HG03280 (cell line): ENCODE measurements around the gene DNAH2.

ENCODE experiments used
- ATAC-seq: cut with Tn5 transposase; IDR thresholded peaks from one replicate; pipeline ENCODE4 v1.9.1; 2021; ENCODE audit warnings: mild to moderate bottlenecking, moderate library complexity; ENCODE audit not compliant: unreplicated experiment

DNAH2 gene

GRCh38 chr17:7817643-7817964 lies 100.1 kb downstream of the DNAH2 start:
- ATAC-seq = no peak

DNA sequence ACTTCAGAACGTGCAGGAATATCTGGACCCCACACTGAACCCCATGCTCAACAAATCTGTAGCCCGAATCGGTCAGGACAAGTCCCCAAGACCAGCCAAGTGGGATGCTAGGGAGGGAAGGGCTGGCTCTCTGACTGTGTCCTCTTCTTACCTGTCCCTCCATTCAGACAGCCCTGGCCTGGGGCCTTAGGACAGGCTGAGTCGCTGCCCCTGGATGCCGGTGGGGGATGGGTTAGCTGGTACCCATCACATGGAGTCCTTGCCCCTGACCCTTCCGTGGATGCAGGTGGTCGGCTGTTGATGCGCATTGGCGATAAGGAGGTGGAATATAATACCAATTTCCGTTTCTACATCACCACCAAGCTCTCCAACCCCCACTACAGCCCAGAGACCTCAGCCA lies 100.5 kb downstream of the DNAH2 start:
- no peak for ATAC-seq

DNA sequence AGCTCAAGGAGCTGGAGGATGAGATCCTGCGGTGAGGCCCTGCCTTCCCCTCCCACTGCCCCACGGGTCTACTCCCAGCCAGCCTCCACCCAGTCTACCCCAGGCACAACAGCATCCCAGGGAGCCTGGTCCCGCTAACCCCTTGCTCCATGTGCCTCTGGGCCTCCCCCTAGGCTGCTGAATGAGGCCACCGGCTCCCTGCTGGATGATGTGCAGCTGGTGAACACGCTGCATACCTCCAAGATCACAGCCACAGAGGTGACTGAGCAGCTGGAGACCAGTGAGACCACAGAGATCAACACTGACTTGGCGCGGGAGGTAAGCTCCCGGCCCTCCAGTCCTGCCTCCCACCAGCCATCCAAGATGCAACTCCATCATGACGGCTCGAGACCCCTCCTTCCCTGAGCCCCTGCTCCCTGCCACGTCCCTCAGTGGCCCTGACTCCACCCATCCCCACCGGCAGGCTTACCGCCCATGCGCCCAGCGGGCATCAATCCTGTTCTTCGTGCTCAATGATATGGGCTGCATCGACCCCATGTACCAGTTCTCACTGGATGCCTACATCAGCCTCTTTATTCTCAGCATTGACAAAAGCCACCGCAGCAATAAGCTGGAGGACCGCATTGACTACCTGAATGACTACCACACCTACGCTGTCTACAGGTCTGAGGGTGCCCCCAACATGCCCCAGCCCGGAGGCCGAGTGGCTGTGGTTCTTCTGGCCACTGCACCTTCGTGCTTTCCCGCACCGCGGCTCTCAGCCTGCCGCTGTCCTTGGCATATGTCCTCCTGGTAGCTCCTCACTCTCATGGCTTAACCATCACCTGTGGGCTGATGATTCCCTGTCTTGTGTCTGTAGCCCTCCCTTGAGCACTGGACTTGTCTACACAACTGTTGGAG lies 101.5 kb downstream of the DNAH2 start:
- no peak for ATAC-seq

DNA sequence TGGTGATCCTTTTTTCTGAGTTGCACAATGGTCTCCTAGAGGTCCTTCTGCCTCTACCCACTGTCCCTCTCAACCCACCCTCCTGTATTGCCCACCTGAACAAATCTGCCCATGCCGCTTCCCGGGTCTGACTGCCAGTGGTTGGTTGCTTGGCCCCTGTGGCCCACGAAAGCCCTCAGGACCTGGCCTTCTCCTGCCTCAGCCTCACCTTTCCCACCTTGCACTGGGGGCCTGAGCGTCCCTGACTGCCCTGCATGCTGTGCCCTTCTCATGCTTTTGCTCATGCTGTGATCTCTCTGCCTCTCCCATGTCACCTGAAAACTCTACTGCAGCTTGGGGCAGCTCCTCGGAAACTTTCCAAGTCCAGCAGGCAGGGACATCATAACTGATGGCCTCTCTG lies 102.7 kb downstream of the DNAH2 start:
- no peak for ATAC-seq

GRCh38 chr17:7822126-7822525 lies 104.6 kb downstream of the DNAH2 start:
- ATAC-seq = no peak

GRCh38 chr17:7823581-7824001 lies 106.0 kb downstream of the DNAH2 start:
- ATAC-seq = no peak

GRCh38 chr17:7824021-7824924 lies 106.7 kb downstream of the DNAH2 start:
- no peak for ATAC-seq

DNA sequence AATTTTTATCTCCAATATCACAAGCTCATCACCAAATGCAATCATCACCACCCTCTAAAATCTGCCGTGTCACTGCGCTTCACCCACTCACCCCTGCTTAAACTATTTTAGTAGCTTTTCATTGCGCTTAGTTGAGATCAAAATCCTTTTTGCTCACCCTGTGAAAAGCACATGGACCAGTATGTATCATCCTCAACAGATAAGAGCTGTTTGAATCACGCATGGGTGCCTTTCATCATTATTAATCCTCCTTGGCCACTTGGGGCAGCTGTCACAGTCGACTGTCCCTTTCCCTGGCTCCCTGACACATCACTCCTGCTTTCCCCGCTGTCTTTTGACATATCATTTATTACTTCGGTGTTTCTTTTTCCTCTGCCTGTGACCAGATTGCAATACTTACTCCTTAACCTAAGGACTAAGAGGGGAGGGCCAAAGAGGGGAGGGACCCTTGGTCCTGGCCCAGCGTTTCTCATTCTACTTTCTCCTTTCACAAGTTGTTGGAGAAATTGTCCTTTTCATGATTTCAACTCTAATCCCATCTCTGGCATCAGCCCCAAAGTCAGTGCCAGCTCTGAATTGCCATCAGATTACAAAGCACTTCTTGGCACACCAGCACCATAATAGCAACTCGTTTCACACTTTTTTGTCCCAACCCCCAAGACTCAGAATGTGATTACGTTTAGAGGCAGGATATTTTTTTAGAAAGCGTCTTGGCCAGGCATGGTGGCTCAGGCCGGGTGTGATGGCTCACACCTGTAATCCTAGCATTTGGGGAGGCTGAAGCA lies 107.9 kb downstream of the DNAH2 start:
- no peak for ATAC-seq

DNA sequence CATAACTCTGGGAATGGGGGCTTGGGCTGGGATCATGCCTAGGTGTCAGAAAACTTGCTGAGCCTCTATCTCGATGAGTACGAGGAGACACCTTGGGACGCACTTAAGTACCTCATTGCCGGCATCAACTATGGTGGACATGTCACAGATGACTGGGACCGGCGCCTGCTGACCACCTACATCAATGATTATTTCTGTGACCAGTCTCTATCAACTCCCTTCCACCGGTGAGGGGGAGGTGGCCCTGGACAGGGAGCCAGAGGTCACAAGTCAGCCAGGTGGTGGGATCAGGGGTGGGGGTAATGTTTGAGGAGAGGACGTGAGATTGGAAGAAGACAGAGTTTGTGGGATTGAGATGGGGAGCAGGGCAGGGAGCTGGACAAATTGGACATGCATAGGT lies 113.1 kb downstream of the DNAH2 start:
- no peak for ATAC-seq

DNA sequence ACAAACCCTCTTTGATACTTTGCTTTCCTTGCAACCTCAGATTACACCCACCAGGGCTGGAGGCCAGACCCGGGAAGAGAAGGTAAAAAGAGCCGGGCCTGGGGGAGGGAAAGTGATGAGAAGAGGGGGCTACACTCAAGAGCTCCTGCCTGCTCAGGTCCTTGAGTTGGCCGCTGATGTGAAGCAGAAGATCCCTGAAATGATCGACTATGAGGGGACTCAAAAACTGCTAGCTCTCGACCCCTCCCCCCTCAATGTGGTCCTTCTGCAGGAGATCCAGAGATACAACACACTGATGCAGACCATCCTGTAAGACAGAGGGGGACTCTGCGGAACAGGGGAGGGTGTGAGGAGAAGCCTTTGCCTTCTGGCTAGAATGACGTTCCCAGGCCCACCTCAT lies 113.7 kb downstream of the DNAH2 start:
- no peak for ATAC-seq

DNA sequence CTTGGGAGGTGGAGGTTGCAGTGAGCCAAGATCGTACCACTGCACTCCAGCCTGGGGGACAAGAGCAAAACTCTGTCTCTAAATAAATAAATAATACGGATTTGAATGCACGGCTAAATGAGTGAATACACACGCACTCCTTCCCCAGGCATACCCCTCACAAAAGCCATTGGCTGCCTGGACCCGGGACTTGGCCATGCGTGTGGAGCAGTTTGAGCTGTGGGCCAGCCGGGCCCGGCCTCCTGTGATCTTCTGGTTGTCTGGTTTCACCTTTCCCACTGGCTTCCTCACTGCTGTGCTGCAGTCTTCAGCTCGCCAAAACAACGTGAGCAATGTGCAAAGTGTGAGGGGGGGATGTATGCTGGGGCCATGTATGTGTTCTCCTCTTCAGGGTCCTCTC lies 114.9 kb downstream of the DNAH2 start:
- no peak for ATAC-seq

- no peak for ATAC-seq
Measured at GRCh38 chr17:7833011-7833794, 115.7 kb downstream of the DNAH2 start.

GRCh38 chr17:7833795-7834541 lies 116.4 kb downstream of the DNAH2 start, which contains the start of gene KDM6B:
TSS of gene KDM6B (plus strand) at chr17:7834217. CDS start at chr17:7845555, 11,338 bp downstream.
- ATAC-seq = peak; percentile 44

DNA sequence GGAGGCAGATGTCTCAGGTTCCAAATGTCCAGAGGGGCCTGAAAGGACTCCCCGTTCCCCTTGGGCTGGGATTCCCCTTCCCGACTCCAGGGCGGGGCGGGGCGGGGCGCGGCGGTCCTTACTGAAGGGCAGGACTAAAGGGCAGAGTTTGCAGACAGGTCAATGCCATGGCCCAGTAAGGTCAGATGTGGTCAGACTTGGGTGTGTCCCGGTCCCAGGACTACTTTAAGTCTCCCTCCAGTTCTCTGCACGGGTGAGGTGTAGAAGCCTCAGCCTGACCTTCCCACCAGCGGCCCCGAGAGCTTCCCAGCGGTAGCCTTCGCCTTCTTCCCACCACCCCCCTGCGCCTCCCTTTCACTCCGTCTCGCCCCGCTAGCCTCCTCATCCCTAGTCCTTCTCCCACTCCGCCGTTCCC lies 117.0 kb downstream of the DNAH2 start:
- no peak for ATAC-seq

GRCh38 chr17:7834957-7835813 lies 117.6 kb downstream of the DNAH2 start:
- peak; percentile 51 for ATAC-seq

- peak; percentile 34 for ATAC-seq
Measured at GRCh38 chr17:7835814-7836595, 118.5 kb downstream of the DNAH2 start.

DNA sequence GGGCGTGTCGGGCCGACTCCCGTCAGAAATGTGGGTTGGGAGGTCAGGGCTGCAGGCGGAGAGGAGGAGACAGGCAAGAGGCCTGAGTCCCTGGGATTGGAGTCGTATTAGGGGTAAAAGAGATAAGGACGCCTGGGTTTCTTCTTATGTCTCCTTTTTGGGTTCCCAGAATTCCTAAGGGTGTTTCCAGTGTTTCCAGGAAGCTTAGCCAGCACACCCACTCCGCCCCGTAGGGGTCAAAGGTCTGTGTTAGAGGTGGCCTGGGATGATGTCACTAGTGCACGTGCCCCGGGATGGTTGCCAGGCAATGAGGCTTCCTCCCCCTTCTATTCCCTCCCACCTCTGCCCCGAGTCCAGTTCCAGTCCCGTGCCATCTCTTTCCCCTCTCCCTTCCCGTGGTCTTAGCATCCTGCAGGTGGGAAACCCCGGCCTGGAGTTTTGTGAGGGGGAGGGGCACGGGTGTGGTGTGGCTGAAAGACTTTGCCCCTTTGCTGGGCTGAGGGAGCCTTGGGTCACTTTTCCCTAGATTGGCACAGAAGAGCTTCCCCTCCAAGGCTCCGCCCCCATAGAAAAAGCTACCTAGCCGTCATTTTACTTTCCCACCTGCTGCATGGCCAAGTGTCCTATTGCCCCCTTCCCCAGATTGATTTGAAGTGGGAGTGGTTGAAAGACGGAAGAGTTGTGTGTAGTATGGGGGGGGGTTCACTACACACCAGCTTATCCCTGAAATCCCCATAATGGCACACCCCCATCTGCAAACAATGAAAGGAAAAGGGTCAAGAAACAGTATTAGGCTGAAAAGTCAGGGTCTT lies 119.3 kb downstream of the DNAH2 start:
- ATAC-seq = peak; percentile 16
